Neural progenitor cell (in vitro differentiated cells): ENCODE results near the gene ABCA3. TPM values are rescaled to one million over a fixed set of nuclear protein-coding genes. Genes with fewer than 3 reads are reported as not detected.
A peak's percentile ranks its signal among the peaks of the same experiment; 100 is the strongest.

Source experiments
- DNase-seq: peaks from one replicate; pipeline ENCODE4 v3.0.0-alpha.2; 2016; ENCODE audit warnings: low spot score
- H2AFZ ChIP-seq: fragments of 200-600 bp; sonication (generic); replicated peaks from 2 replicates; pipeline ENCODE4 v1.6.1; 2016; ENCODE audit warnings: antibody characterized with exemption
- H3F3A ChIP-seq: fragments of 200-600 bp; sonication (generic); 2 replicates; pipeline ENCODE4 v1.6.1; 2016; ENCODE audit warnings: antibody characterized with exemption, low read depth
- H3K27ac ChIP-seq: fragments of 200-600 bp; sonication (generic); 2 replicates; pipeline ENCODE4 v1.5.1; 2016; ENCODE audit warnings: mild to moderate bottlenecking
- H3K27me3 ChIP-seq: fragments of 200-600 bp; sonication (generic); 2 replicates; pipeline ENCODE4 v1.6.1; 2016; ENCODE audit warnings: mild to moderate bottlenecking, moderate library complexity
- H3K36me3 ChIP-seq: fragments of 200-600 bp; sonication (generic); 2 replicates; pipeline ENCODE4 v1.5.1; 2016
- H3K4me1 ChIP-seq: fragments of 200-600 bp; sonication (generic); 2 replicates; pipeline ENCODE4 v1.6.1; 2016; ENCODE audit warnings: mixed run types
- H3K4me2 ChIP-seq: fragments of 200-600 bp; sonication (generic); 2 replicates; pipeline ENCODE4 v1.6.1; 2016
- H3K4me3 ChIP-seq: fragments of 200-600 bp; sonication (generic); 2 replicates; pipeline ENCODE4 v1.5.1; 2016
- H3K79me2 ChIP-seq: fragments of 200-600 bp; sonication (generic); 2 replicates; pipeline ENCODE4 v1.6.1; 2016; ENCODE audit warnings: low read depth
- H3K9ac ChIP-seq: fragments of 200-600 bp; sonication (generic); 2 replicates; pipeline ENCODE4 v1.6.1; 2016
- H3K9me3 ChIP-seq: fragments of 200-600 bp; sonication (generic); 2 replicates; pipeline ENCODE4 v1.5.1; 2016; ENCODE audit warnings: low read depth
- H4K20me1 ChIP-seq: fragments of 200-600 bp; sonication (generic); 2 replicates; pipeline ENCODE4 v1.6.1; 2016; ENCODE audit warnings: low read depth
- H3K27ac Mint-ChIP-seq: 3 replicates; pipeline ENCODE4 v1.8.0; 2021; ENCODE audit warnings: mixed read lengths
- H3K27me3 Mint-ChIP-seq: 2 replicates; pipeline ENCODE4 v1.8.0; 2022; ENCODE audit warnings: low read depth, mild to moderate bottlenecking, inconsistent platforms, moderate library complexity, mixed read lengths; ENCODE audit not compliant: insufficient read depth
- H3K36me3 Mint-ChIP-seq: 3 replicates; pipeline ENCODE4 v1.8.0; 2021; ENCODE audit warnings: mixed read lengths
- H3K4me1 Mint-ChIP-seq: 3 replicates; pipeline ENCODE4 v1.8.0; 2021; ENCODE audit warnings: mixed read lengths
- H3K4me3 Mint-ChIP-seq: 3 replicates; pipeline ENCODE4 v1.8.0; 2021; ENCODE audit warnings: mild to moderate bottlenecking, moderate library complexity, mixed read lengths
- H3K9me3 Mint-ChIP-seq: 3 replicates; pipeline ENCODE4 v1.8.0; 2020; ENCODE audit warnings: mixed read lengths
- EZH2 ChIP-seq: fragments of 200-600 bp; sonication (generic); IDR thresholded peaks from 2 replicates; pipeline ENCODE4 v1.6.1; 2017; ENCODE audit warnings: antibody characterized with exemption, mild to moderate bottlenecking, moderate library complexity
- EZH2phosphoT487 ChIP-seq: fragments of 200-600 bp; sonication (generic); IDR thresholded peaks from 2 replicates; pipeline ENCODE4 v1.6.1; 2017; ENCODE audit warnings: antibody characterized with exemption
- total RNA-seq: library from RNA; depleted of rRNA; stranded (reverse); fragments of >200 nt; gene quantifications from 2 replicates; pipeline ENCODE4 v1.2.3, GENCODE V29; 2015; ENCODE audit warnings: low replicate concordance
- TF ChIP-seq, protein P1 (sequence below): fragments of 200-600 bp; sonication (generic); IDR thresholded peaks from 2 replicates; pipeline ENCODE4 v1.5.1; 2017; ENCODE audit warnings: antibody characterized with exemption, mild to moderate bottlenecking

ABCA3 gene
- total RNA-seq, 1 donor from 2014 or later: 9.7 TPM

DNA sequence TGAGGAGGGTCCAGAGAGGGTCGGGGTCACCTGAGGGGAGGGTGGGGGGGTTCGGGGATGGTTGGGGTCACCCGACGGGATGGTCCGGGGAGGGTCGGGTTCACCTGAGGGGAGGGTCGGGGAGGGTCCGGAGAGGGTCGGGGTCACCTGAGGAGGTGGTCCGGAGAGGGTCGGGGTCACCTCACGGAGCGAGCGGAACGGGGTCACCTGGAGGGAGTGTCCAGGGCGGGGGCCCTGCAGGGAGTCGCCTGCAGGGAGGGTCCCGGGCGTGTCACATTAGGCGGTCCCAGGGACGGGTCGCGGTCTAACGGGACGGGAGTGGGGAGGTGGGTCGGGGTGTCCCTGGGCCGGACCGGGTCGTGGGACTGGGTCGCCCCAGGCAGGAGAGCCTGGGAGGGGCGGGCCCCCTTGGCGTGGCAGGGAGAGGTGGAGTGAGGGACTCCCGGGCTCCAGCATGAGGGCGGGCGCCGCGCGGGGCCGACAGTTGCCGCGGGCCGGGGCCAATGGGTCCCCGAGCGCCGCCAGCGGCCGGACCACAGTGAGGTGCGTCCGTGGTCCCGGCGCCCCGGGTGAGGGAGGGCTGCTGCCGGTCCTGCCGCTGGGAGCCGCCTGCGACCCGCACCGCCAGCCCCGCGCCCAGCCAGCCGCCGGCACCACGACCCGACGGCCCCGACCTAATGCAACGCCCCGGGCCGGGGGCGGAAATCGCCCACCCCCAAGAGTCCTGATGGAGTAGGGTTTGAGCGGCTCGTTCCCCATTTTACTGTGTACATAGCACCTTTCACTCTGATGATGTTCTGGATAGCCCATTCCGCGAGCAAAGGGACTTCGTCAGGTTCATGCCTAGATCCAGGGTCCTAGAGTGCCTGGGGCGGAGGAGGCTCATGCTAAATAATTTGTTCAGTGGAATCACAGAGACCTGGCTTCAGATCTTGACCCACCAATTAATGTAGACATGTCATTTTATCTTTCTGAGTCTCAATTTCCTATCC, 1.2 kb upstream of the ABCA3 start:
- Histone ChIP-seq H3F3A (peaks cover 21% of the 10 kb centered on the region), H3K27ac (no peak overlapping the region), H3K79me2 (no peaks in the 10 kb centered on the region), H3K4me2 (no peak overlapping the region), H3K4me1 (no peaks in the 10 kb centered on the region), H3K27me3 (peaks cover 74% of the 10 kb centered on the region), H3K9me3 (no peaks in the 10 kb centered on the region), H3K36me3 (no peaks in the 10 kb centered on the region), H3K9ac (no peak overlapping the region), H3K4me3 (no peak overlapping the region), H2AFZ (no peak overlapping the region), H4K20me1 (no peaks in the 10 kb centered on the region)
- DNase-seq: peak; percentile 34
- peaks cover 13% of the 10 kb centered on the region for H3K4me1 Mint-ChIP-seq
- peaks cover 7% of the 10 kb centered on the region for H3K27me3 Mint-ChIP-seq
- H3K9me3 Mint-ChIP-seq: peaks cover 3% of the 10 kb centered on the region
- peak overlapping the region; percentile 64 for H3K4me3 Mint-ChIP-seq
- H3K27ac Mint-ChIP-seq: no peak overlapping the region
- peaks cover 3% of the 10 kb centered on the region for H3K36me3 Mint-ChIP-seq
- TF ChIP-seq EZH2phosphoT487: peak; percentile 34
- TF ChIP-seq, protein P1, sequence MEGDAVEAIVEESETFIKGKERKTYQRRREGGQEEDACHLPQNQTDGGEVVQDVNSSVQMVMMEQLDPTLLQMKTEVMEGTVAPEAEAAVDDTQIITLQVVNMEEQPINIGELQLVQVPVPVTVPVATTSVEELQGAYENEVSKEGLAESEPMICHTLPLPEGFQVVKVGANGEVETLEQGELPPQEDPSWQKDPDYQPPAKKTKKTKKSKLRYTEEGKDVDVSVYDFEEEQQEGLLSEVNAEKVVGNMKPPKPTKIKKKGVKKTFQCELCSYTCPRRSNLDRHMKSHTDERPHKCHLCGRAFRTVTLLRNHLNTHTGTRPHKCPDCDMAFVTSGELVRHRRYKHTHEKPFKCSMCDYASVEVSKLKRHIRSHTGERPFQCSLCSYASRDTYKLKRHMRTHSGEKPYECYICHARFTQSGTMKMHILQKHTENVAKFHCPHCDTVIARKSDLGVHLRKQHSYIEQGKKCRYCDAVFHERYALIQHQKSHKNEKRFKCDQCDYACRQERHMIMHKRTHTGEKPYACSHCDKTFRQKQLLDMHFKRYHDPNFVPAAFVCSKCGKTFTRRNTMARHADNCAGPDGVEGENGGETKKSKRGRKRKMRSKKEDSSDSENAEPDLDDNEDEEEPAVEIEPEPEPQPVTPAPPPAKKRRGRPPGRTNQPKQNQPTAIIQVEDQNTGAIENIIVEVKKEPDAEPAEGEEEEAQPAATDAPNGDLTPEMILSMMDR: no peak
- no peak for TF ChIP-seq EZH2

DNA sequence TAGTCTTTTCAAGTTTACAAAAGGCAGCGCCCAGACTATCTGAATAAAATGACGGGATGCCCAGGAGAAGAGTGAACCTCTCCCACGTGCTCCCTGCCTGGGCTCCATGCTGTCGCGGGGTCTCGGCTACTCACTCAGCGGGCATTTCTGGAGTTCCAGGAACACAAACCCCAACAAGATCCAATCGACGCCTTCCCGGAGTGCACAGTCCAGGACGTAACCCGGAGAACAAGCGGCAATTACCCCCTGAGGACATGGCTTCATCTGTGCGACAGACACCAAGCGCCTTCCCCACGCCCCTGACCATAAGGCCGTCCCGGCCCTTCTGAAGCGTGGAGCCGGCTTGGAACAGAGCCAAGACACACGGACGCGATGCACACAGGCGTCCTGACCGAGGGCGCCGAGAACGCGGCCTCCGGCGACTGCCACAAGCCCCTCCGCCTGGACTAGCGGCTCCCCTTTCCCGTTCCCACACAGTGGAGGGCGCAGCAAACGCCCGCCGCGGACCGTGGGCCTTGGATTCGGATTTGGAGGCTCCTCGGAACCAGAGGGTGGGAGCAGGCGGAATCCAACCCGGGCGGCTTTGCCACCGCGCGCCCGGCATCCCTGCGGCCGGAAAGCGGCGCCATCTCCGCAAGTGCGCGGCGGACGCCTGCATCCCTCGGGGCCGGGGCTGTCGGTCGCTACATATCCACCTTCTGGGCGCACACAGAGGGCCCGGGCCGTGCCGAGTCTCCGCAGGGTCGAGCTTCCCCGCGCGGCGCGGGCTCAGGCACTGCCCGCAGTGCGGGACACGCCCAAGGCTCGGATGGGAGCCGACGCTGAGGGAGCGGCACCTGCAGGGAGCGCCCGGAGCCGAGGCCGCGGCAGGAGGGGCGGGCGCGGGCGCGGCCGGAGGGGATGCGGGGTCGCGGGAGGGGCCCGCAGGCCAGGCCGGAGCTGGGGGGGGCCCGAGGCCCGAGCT, 725 bp downstream of the ABCA3 start:
- peaks cover 7% of the 10 kb centered on the region for H3K27me3 Mint-ChIP-seq

More for the DNA sequence above, 725 bp downstream of the ABCA3 start:
- H2AFZ ChIP-seq: peak overlapping the region; percentile 96
- peaks cover 3% of the 10 kb centered on the region for H3K9me3 Mint-ChIP-seq
- no peak overlapping the region for H3K27ac ChIP-seq
- TF ChIP-seq EZH2phosphoT487: peak; percentile 69
- TF ChIP-seq, protein P1: peak; percentile 13
- peak; percentile 79 for TF ChIP-seq EZH2
- H3K79me2 ChIP-seq: no peaks in the 10 kb centered on the region
- H4K20me1 ChIP-seq: no peaks in the 10 kb centered on the region
- peak overlapping the region; percentile 62 for H3K27ac Mint-ChIP-seq
- peak overlapping the region; percentile 78 for H3K4me3 ChIP-seq
- H3F3A ChIP-seq: peaks cover 21% of the 10 kb centered on the region
- peak overlapping the region; percentile 9 for H3K9ac ChIP-seq
- peaks cover 3% of the 10 kb centered on the region for H3K36me3 Mint-ChIP-seq
- H3K4me2 ChIP-seq: peak overlapping the region; percentile 97
- peak overlapping the region; percentile 93 for H3K4me3 Mint-ChIP-seq
- peaks cover 13% of the 10 kb centered on the region for H3K4me1 Mint-ChIP-seq
- H3K9me3 ChIP-seq: no peaks in the 10 kb centered on the region
- no peaks in the 10 kb centered on the region for H3K4me1 ChIP-seq
- peaks cover 69% of the 10 kb centered on the region for H3K27me3 ChIP-seq
- DNase-seq: peak; percentile 75
- H3K36me3 ChIP-seq: no peaks in the 10 kb centered on the region
